GM21737 (cell line): ENCODE measurements around the gene NKX2-1.

Source experiments
- ATAC-seq: cut with Tn5 transposase; IDR thresholded peaks from one replicate; pipeline ENCODE4 v1.9.1; 2021; ENCODE audit warnings: mild to moderate bottlenecking, moderate library complexity; ENCODE audit not compliant: unreplicated experiment

The NKX2-1 gene

DNA sequence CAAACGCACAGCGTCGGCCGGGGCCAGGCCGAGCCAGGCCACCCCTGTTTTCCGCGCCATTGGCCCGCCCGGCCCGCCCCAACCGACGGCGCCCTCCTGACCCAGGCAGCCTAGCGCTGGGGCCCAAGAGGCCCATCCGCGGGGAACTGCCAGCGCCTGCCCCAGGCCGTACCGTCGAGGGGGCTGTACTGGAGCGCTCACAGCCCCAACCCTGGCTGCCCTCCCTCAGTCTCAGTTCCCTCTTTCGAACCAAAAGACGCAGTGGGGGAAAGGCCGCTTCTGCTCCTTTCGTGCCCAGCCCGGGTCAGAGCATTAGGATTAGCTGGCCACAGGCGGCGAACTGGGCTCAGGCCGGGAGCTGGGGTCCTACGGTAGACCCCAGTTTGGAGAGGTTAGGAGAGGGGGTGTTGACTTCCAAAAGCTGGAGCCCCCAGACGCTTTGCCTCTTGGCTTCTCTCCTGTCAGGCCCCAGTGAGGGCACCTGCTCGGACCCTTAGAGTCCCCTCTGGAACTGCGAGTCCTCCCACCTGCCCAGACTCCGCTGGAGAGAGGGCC lies 1.9 kb downstream of the NKX2-1 start:
- ATAC-seq: no peak

DNA sequence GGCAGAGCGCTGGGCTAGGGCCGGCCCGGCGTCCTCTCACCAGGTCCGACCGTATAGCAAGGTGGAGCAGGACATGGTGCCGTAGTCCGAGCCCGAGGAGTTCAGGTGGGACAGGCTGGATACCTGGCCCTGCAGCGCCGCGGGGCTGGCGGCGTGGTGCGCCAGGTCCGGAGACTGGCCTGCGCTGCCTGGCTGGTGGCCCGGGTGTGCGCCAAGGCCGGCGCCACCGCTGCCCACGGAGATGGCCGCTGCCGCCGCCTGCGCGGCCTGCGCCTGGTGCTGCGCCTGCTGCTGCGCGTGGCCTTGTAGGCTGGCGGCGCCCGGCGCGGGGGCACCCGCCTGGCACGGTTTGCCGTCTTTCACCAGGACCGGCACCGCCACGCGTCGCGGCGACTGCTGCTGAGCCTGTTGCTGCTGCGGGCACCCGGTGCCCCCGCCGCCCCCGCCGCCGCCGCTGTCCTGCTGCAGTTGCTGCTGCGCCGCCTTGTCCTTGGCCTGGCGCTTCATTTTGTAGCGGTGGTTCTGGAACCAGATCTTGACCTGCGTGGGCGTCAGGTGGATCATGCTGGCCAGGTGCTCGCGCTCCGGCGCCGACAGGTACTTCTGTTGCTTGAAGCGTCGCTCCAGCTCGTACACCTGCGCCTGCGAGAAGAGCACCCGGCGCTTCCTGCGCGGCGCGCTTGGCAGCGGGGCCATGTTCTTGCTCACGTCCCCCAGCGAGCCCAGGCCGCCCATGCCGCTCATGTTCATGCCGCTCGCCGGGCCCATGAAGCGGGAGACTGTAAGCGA lies 2.6 kb downstream of the NKX2-1 start:
- no peak for ATAC-seq

DNA sequence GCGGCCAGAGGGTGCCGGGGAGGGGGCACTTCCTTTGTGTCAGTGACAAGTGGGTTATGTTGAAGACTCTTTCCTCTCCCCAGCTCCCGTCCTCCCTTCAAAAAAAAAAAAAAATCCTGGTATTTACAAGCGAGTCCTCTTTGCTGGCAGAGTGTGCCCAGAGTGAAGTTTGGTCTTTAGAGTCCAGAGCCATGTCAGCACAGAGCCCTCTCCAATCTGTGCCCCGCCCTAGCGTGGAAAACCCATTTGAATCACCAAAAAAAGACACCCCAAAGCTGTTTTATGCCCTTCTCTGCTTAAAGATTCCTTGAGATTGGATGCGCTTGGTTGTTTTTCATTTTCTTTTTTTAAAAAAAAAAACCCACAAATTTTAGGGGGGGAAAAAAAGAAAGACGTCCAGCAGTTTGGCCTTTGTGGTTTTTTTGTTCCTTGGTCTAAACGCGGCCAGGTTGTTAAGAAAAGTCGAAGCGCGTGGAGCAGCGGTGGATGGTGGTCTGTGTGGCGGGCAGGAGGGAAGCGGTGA lies 3.3 kb downstream of the NKX2-1 start:
- ATAC-seq: no peak

DNA sequence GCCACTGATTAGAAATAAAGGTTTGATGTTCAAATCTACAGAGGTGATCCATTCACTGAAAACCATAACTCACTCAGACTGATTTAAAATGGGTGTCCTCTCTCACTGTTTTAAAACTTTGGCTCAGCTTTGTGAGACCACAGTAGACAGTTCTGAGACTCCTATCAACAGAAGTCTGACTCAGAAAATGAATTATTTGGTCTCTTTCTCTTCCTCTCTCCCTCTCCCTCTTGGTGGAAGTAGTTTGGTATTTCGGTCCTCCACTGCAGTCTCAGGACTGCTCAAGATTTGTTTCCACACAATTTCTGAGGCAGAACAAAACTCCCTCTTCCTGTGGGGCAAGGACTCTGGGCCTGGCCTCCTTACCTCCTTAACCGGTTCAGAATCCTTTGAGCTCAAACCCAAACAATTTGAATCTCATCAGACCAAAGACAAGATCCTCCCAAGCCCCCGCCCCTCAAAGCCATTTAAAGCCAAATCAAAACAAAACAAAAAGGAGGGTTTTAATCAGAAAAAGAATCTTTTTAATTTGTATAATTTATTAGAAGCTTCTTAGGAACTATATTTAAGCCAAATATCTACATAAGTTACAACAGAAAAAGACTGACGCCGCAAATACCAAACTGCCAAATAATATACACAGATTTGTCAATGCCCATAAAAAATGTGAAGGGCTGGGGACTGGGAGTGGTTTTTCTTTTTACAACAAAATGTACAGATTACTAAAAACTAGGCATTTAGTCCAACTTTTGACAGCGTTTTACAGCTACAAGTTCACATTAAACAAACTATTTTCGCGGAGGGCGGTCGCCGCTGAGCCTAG lies 3.9 kb downstream of the NKX2-1 start:
- ATAC-seq: no peak

DNA sequence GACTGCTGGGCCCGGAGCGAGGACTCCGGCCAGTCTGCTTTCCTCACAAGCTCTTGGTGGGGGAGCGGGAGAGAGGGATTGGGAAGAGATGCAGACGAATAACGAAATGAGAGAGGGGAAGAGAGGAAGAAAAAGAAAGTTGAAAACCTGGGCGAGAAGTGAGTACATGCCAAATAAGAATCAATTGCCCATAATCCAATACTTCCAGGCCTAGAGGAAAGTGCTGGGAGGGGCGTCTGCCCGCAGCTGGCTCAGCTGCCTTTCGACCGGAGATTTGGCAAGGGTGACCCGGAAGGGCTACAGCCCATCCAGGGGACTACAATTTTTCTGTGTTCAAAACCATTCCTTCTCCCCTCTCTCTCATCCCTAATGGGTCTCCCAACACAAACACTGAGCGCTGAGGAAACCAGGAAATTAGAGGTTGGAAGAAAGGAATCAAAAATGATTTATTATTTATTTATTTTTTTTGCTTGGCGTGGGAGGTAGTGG lies 4.9 kb downstream of the NKX2-1 start:
- no peak for ATAC-seq

DNA sequence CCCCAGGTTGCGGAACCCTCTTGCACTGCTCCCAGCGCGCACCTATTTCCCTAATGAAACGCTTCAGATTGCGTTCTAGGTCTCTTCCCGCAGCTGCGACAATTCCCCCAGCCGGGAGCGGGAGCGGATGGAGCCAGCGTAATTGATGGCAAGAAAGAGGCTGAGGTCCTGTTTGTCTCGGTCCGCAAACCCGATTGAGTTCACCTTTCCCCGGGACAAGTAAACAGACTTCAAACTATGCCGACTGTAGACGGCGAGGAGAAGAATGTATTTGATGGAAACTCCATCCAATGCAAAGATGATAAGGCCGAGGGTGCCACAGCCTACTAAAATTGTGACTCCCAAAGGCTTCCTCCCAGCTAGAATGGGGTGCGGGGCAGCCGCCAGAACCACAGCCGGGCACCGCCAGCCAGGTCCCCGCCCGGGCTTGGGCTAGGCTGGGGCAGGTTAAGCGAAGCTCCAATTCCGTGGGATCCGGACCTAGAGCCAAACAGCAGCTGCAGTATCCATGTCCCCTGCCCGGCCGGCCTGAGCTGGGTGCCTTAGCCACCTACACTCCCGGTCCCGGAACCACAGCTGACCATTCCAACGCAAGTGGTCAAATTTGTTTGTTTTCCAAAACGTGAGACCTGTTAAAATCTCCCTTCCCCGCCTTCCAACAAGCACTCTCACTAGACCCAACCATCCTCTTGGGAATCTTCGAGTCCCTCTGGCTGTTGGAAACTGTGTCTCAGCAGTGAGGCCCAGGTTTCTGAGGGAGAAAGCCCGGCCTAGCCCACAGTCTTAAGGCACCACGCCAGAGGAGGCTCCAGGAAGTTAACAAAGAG lies 5.5 kb downstream of the NKX2-1 start:
- ATAC-seq: no peak

DNA sequence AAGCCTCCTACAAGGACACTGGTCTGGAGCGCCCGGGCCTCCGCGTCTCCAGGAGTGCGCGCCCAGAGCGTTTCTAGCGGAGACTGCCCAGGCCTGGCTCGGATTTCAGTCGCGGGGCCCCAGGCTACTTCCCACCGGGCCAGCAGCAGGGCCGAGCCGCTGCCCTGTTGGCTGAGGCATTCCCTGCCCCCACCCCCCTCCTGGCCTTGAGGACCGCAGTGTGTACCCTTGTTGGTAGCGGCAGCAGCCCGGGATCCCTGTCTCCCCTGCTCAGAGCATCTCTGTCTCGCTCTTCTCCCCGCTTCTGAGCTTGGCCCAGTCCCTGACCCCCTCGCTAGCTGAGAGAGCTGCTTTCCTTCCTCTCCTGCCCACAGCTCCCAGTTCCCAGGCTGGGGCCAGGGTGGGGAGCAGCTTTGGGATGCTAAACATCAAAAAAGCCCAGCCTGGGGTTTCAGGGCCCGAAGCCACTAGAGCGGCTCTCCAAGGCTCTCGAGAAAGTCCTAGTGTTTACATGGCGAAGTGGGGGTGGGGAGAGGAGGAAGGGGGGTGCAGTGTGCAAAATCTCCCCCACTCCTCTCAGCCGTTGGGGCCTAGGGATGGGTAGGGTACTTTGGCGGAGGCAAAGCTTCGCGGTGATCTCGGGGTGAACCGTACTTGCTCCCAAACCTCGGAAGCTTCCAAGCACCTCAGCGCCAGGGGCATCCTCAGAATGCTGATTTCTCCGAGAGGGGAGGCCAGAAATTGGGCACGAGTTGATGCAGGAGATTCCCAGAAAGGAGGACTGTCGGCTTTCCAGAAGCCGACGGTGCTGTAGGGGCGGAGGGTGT lies 6.4 kb downstream of the NKX2-1 start:
- no peak for ATAC-seq

DNA sequence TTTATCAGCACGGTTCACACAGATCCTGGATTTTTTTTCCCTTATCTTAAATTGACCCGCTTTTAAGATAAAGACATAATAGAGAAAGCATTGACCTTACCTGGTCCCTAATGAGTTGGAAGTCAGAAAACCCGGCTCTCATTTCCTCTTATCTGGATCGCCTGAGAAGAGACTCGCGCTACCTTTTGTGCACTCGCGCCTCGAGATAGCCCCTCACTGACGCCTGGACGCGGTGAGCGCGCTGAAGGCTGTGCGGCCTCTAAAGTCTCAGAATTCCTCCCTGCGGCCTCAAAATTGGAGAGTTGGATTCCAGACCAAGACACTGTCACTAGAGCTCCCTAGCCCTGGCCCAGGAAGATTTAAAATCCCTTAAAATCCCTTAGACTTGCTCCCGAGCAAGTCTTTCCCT lies 7.0 kb downstream of the NKX2-1 start:
- no peak for ATAC-seq

DNA sequence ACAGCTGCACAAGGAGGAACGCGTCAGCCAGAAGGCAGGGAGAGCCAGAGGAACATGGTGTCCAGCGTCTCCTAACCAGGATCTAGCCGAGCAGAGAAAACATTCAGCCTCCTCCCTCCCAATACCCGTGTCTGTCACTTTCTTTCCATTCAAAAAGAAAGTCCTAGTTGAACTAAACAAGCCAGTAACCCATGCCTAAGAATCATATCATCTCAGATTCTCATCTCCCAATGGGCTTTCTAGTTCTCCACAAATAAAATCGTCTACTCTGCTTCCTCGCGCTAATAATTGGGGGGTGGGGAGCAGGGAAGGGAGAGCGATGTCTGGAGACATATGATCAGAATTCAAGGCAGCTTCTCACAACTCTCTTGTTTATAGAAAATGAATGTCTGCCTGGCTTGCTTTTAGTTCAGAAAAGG lies 7.4 kb downstream of the NKX2-1 start:
- no peak for ATAC-seq

DNA sequence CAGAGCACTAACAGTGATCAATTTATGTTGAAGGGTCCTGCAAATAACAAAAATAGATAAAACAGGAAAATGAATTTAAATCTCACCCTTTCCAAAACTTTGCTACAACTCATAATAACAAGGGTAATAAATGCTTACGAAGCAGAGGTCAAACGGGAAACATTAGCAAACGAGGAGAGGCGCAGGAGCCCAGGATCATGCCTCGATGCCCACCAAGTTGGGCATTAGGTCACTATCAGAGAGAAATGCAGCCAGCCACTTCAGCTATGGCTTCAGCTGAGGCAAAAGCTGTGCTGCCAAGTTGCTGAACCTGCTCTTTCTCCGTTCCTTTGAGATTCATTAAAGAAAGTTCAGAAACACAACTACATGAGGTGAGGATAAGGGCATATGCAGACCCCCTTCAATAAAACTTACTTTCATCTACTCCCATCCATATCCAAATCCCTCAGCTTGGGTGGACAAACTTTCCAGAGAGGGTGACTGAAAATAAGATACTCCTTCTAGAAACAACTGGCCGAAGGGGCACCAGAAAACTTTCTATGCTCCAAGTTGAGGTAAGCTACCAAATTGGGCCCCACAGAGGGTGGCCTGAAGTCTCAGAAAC lies 7.9 kb downstream of the NKX2-1 start:
- ATAC-seq: no peak

DNA sequence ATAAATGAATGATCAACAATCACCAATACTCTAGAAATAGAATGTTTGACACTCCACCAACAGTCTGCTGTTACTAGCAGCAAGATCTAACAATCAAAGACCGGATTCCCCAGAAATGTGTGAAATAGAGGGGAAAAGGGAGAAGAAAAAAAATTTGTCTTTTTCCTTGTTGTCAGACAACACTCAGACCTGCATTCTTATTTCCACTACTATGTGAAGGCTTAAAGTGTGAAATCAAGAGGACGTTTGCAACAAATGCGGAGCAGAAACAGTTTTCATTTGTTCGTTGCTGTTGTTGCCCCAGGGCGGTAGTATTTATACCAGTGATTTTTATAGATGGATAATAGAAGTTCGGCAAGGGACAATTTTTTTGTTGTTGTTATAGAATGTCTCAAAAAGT lies 9.2 kb downstream of the NKX2-1 start:
- ATAC-seq: no peak

DNA sequence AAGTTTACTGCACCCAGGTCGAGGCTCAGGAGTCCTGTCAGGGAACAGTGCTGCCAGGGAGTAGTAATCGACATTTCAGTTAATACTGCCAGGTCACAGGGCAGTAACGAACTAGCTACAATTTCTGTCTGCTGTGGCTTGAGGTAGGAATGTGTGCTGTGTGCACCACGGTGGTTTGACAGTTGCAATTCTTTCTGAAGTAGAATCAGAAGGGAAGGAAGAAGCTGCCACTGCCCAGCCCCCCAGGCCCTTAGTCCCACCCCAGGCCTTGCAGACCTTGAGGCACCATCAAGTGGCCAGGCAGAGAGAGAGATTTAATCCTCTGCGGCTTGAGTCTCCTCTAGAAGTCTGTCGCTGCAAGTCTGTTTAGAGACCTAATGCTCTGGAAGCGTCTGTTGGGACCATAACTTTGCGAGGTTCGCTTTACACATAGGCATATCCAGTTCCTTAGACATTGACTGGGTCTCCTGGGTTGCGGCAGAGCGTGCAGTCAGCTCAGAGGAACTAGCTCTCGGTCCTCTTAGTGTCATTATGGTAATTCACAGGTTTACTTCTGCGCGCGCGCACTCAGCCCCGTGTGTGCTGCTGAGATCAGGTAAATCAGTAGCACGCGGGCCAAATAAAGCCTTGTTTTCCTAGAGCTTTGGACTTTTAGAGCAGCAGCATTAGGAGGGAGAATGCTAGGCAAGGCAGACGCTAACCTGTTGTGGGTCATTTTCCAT lies 9.8 kb downstream of the NKX2-1 start:
- ATAC-seq: no peak

DNA sequence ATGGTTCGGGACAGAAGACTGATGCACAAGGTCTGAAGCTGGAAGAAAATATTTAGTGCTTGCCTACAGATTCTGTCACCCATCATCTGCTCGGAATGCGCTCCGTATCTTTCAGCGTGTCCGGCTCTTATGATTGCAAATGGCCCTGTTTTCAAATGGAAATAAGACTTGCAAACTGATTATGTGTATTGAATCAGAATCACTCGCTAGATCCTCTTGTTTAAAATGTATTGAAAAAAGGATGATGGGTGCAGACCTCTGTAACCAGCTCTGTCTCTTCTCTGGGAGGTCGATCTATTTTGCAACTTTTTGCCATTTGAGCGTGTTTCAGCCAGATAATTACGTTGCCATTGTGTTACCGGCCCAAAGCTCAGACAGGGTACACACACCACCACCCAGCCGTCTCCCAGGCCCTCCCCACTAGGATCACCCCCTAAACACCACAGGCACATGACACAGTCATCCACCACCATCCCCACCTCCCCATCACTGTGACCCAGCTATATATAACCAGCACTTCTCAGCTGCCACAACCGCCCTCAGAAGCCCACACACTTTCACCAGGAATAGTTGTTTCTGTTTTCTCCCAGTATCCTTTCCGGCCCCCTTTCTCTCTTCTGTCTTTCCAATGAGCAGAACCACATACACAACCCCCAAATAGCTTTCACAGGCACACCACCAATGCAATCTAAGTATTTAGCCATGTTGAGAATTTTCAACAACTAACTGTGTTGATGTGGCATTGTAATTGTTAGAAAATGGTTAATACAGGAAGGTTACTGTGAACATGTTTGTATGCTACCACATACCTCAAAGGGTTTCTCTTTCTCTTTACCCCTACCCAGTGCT lies 10.7 kb downstream of the NKX2-1 start:
- no peak for ATAC-seq

DNA sequence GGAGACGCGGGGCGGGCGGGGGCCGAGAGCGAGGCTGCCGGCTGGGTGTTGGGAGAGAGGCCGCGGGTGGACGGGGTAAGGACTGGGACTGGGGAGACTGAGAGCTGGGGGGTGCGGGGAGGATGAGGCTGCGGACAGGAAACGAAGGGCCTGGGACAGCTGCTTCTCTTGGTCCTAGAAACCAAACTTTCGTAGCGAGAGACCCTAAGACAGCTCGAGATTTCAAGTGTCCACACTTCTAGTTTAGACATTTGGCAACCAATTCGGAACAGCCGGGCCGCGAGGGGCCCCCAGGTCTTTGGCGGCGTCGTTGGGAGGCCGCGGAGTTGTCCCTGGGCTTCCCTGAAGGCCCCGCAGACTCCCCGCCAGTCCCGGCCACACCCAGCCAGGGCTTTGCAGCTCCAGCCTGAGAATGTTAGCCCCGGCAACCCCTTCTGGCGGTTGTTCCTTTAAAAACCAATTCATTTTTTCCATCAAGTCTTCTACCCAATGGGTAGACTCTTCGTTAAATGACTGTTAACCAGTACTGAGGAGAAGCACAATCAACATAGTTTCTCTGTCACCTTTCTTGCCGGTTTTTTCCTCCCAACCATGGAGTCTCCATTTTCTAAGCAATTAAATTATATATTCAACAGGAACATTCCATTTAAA lies 11.5 kb downstream of the NKX2-1 start:
- no peak for ATAC-seq

DNA sequence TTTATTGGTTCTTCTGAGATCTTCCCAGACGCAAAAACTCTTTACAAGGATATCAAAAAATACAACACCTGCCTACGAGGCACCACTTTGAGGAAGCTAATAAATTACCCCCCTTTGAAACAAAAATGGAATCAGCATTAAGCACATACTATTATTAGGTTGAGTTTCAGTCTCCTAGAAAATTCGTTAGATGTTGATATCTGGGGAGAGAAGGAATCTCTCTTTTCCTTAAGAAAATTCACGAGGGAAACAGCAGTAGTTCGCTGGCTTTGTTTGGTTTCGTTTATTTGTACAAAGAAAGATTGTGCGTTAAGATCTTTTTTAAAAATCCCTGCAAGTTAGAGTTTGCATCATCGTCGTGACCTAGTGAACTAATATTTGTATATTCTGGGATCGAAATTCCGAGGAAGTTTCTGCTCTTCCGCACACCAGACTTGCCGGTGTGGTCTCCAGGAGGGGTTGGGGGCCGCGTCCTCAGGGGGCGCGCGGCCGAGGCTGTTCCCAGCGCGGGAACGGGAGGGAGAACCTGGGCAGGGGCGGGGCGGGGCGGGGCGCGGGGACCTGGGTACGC lies 12.1 kb downstream of the NKX2-1 start:
- no peak for ATAC-seq

DNA sequence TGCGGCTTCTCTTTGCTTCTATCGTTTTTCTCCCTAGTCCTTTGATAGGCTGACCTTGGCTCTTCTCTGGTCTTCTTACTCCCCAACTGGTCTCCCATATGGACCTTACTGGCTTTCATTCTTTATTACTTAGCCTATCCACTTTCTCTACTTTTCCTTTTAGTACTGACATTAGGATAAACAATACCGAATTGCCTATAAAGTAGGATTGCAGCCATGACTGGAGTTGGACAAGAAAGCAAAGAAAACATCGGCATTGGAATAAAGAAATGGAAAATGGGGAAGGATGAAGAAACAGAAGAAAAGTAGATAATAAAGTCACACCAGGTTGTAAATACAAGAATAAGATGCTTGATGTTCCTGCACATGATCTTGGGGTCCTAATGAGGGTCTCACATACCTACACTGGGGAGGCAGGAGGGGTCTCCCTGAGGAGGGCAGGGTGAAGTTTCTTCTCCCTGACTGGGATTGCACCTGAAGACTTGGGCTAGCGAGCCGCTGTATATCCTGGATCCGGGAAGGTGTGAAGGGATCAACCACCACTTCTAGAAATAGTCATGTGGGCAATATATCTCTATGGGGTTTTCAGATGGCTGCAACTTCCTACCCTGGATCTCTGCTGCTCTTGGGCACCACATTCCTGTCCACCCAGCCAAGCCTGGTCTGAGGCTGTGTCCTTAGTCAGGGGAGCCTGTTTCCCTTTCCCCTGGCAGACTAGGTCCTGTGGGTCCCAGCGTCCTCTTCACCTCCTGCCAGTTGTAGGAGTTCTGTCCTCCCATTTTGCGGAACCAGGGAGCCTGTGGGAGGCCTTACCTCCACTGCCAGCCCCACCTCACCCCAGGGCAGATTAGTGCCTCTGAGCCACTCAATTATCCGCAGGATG lies 13.1 kb downstream of the NKX2-1 start:
- ATAC-seq: no peak
